ENCODE measurements around the gene CAPNS2. TPM values are rescaled to one million over a fixed set of nuclear protein-coding genes. Genes with fewer than 3 reads are reported as not detected.

Gene CAPNS2
- total RNA-seq, 1 experiment from 2014 or later: not detected

GRCh38 chr16:55569025-55569424 lies 2.5 kb downstream of the CAPNS2 start (continued):
- no peak for TF ChIP-seq ZBTB33 (IDR thresholded peaks at IDR 0.05; ENCODE audit: extremely low read depth, insufficient replicate concordance, low read length)
- no peak for TF ChIP-seq FOSL1 (IDR thresholded peaks at IDR 0.05; ENCODE audit: low read depth)
- no peak for TF ChIP-seq ATF3 (IDR thresholded peaks at IDR 0.05)
- TF ChIP-seq CEBPB (IDR thresholded peaks at IDR 0.05; ENCODE audit: low read depth): no peak
- no peak for TF ChIP-seq ZNF274 (IDR thresholded peaks at IDR 0.05; ENCODE audit: low read depth, low read length)
- no peak for TF ChIP-seq SIN3A (IDR thresholded peaks at IDR 0.05; ENCODE audit: low read depth)
- TF ChIP-seq MAX (IDR thresholded peaks at IDR 0.05): no peak
- no peak for TF ChIP-seq EZH2 (IDR thresholded peaks at IDR 0.05)

GRCh38 chr16:55570159-55570558 lies 3.7 kb downstream of the CAPNS2 start:
- H3K27ac ChIP-seq (ENCODE audit: low read depth, low read length): no peak overlapping the region
- RAD21 ChIA-PET (ENCODE audit: low non-redundant PET in 1 of 2, low total read pairs in 2 of 2, uncharacterized antibody in 2 of 2, unreplicated experiment in 2 of 2): no interaction called here
- no TSS peak for BruUV-seq (replicated peaks)
- TF ChIP-seq POLR2AphosphoS5 (IDR thresholded peaks at IDR 0.05; ENCODE audit: low read depth, low read length) (no peak), TCF7L2 (IDR thresholded peaks at IDR 0.05; ENCODE audit: borderline replicate concordance, extremely low read depth, insufficient read depth, insufficient read length) (no peak), SRF (IDR thresholded peaks at IDR 0.05; ENCODE audit: low read depth) (no peak), SIN3A (IDR thresholded peaks at IDR 0.05; ENCODE audit: low read depth) (no peak), JUND (IDR thresholded peaks at IDR 0.05) (no peak), RAD21 (IDR thresholded peaks at IDR 0.05; ENCODE audit: low read depth) (no peak), EGR1 (IDR thresholded peaks at IDR 0.05; ENCODE audit: low read depth) (no peak), YY1 (IDR thresholded peaks at IDR 0.05; ENCODE audit: extremely low read depth, insufficient replicate concordance, low read depth, low read length) (no peak), ATF3 (IDR thresholded peaks at IDR 0.05) (no peak), FOSL1 (IDR thresholded peaks at IDR 0.05; ENCODE audit: low read depth) (no peak), MAX (IDR thresholded peaks at IDR 0.05) (no peak), SP1 (IDR thresholded peaks at IDR 0.05; ENCODE audit: low read depth) (no peak), CTCF (IDR thresholded peaks at IDR 0.05 in 2 of 3, conservative IDR thresholded peaks at IDR 0.05 in 1 of 3; ENCODE audit: borderline replicate concordance in 1 of 3, insufficient read depth in 1 of 3, low read depth in 2 of 3, low read length in 2 of 3) (no peak), EZH2phosphoT487 (IDR thresholded peaks at IDR 0.05; ENCODE audit: borderline replicate concordance) (no peak)

More at GRCh38 chr16:55570159-55570558, 3.7 kb downstream of the CAPNS2 start:
- ATAC-seq (no peak), DNase-seq (ENCODE audit: low read depth, low spot score) (no peak)
- ChIA-PET POLR2A (no interaction called here), CTCF (no interaction called here)
- H3K36me3 ChIP-seq (ENCODE audit: control insufficient read depth in 1 of 2, insufficient read depth in 2 of 2, low read length in 2 of 2): no peaks in the 10 kb centered on the region
- H3K4me1 ChIP-seq (ENCODE audit: control insufficient read depth in 1 of 2, insufficient read depth in 2 of 2, low read length in 2 of 2): no peaks in the 10 kb centered on the region
- no peaks in the 10 kb centered on the region for H3K27me3 ChIP-seq (ENCODE audit: insufficient read depth, low read length)
- no peak overlapping the region for H3K4me2 ChIP-seq (ENCODE audit: low read length)
- intact Hi-C loops (cut with micrococcal nuclease): no loop called here
- no peak overlapping the region for H3K9ac ChIP-seq (ENCODE audit: low read length)
- H4K20me1 ChIP-seq (ENCODE audit: insufficient read depth): no peaks in the 10 kb centered on the region
- H3K4me3 ChIP-seq (replicated peaks in 1 of 2; ENCODE audit: low read depth in 1 of 2, low read length in 2 of 2): no peak overlapping the region
- no peaks in the 10 kb centered on the region for H3K9me3 ChIP-seq (ENCODE audit: control insufficient read depth in 1 of 2, insufficient read depth in 1 of 2, low read depth in 1 of 2, low read length in 2 of 2)
- H3K9me2 ChIP-seq (ENCODE audit: insufficient read depth): no peaks in the 10 kb centered on the region
- no peaks in the 10 kb centered on the region for H3K79me2 ChIP-seq (ENCODE audit: insufficient read depth, low read length)
- H2AFZ ChIP-seq (ENCODE audit: low read depth, low read length, poor library complexity, severe bottlenecking): no peak overlapping the region

Measured in HCT116 (cell line).